H1 (cell line): ENCODE results near the gene NUMB. TPM values are rescaled to one million over a fixed set of nuclear protein-coding genes. Genes with fewer than 3 reads are reported as not detected.

Experiments used
- CTCF ChIA-PET: fragments of 300-600 bp; sonication (Branson Sonifier 250); formaldehyde crosslinking; loops from one replicate; lab custom pipeline; 2021; ENCODE audit not compliant: partially characterized antibody; lab: Charles Lee
- POLR2A ChIA-PET: fragments of 300-600 bp; sonication (Branson Sonifier 250); formaldehyde crosslinking; loops from one replicate; lab custom pipeline; 2021; ENCODE audit warnings: inconsistent platforms; ENCODE audit not compliant: partially characterized antibody; lab: Charles Lee
- DNase-seq, 2 experiments: peaks; one replicate each; pipeline versions ENCODE4 v3.0.0 to v3.0.0-alpha.2; 2010 to 2022; ENCODE audit warnings: low spot score in 2 of 2, low read depth in 1 of 2, mixed read lengths in 1 of 2
- FAIRE-seq: peaks from 2 replicates; lab custom pipeline; 2011; peaks lifted over from hg19 to GRCh38; lab: Jason Lieb, UNC
- H2AFZ ChIP-seq: 2 replicates; pipeline ENCODE4 v1.8.1; 2012; ENCODE audit warnings: low read length, inconsistent platforms
- H2AK5ac ChIP-seq: 2 replicates; pipeline ENCODE4 v1.6.1; 2013; ENCODE audit warnings: low read depth, low read length
- H2BK120ac ChIP-seq: replicated peaks from 2 replicates; pipeline ENCODE3; 2013; ENCODE audit warnings: low read depth, low read length, inconsistent platforms
- H2BK12ac ChIP-seq: 2 replicates; pipeline ENCODE4 v1.6.1; 2013; ENCODE audit warnings: low read depth, low read length
- H2BK15ac ChIP-seq: 2 replicates; pipeline ENCODE4 v1.6.1; 2013; ENCODE audit warnings: low read length
- H2BK20ac ChIP-seq: 2 replicates; pipeline ENCODE4 v1.6.1; 2013; ENCODE audit warnings: low read length
- H2BK5ac ChIP-seq: 2 replicates; pipeline ENCODE4 v1.6.1; 2013; ENCODE audit warnings: low read depth, low read length
- H3K14ac ChIP-seq: 2 replicates; pipeline ENCODE4 v1.6.1; 2013; ENCODE audit warnings: inconsistent platforms; ENCODE audit not compliant: insufficient read length
- H3K18ac ChIP-seq: 2 replicates; pipeline ENCODE4 v1.6.1; 2013; ENCODE audit warnings: low read length; ENCODE audit errors: extremely low read depth
- H3K23ac ChIP-seq: 2 replicates; pipeline ENCODE4 v1.6.1; 2013; ENCODE audit warnings: inconsistent platforms; ENCODE audit not compliant: insufficient read length
- H3K23me2 ChIP-seq: 2 replicates; pipeline ENCODE4 v1.6.1; 2013; ENCODE audit warnings: low read depth, low read length
- H3K27ac ChIP-seq: 2 replicates; pipeline ENCODE4 v1.6.1; 2011; ENCODE audit warnings: low read depth, low read length, inconsistent platforms
- H3K27me3 ChIP-seq, 4 experiments: replicated peaks in 1 of 4; 1 replicate in 1 of 4; 2 replicates in 3 of 4; pipeline versions ENCODE4 v1.6.1 to v1.8.1; 2011 to 2013; ENCODE audit warnings: low read length in 3 of 4, mild to moderate bottlenecking in 3 of 4, inconsistent platforms in 2 of 4, mixed read lengths in 2 of 4, moderate library complexity in 1 of 4; ENCODE audit not compliant: control insufficient read depth in 3 of 4, insufficient read depth in 3 of 4; ENCODE audit errors: extremely low read depth in 1 of 4
- H3K36me3 ChIP-seq, 4 experiments: 2 replicates each; pipeline versions ENCODE4 v1.6.1 to v1.8.1; 2011 to 2013; ENCODE audit warnings: mild to moderate bottlenecking in 4 of 4, low read length in 3 of 4, moderate library complexity in 2 of 4, control low read depth in 1 of 4, inconsistent platforms in 1 of 4; ENCODE audit not compliant: insufficient read depth in 4 of 4, control insufficient read depth in 2 of 4
- H3K4ac ChIP-seq: replicated peaks from 2 replicates; pipeline ENCODE3; 2013; ENCODE audit warnings: low read length, low read depth, mixed read lengths, inconsistent platforms; ENCODE audit not compliant: insufficient read length
- H3K4me1 ChIP-seq, 4 experiments: replicated peaks in 1 of 4; 1 replicate in 1 of 4; 2 replicates in 3 of 4; pipeline versions ENCODE4 v1.6.1 to v1.8.1; 2011 to 2013; ENCODE audit warnings: low read length in 3 of 4, inconsistent platforms in 2 of 4, mixed read lengths in 1 of 4; ENCODE audit not compliant: insufficient read depth in 4 of 4, control insufficient read depth in 3 of 4
- H3K4me2 ChIP-seq, 2 experiments: 2 replicates each; pipeline versions ENCODE4 v1.6.1 to v1.8.1; 2011 to 2013; ENCODE audit warnings: low read depth in 2 of 2, low read length in 2 of 2, control low read depth in 1 of 2, inconsistent platforms in 1 of 2, mild to moderate bottlenecking in 1 of 2; ENCODE audit not compliant: insufficient read depth in 1 of 2
- H3K4me3 ChIP-seq, 4 experiments: fragments of 200-600, 300-600 bp in 1 of 4; sonication (generic), shearing (Covaris generic), sonication (Bioruptor Twin) in 1 of 4; 2 replicates each; pipeline versions ENCODE4 v1.5.1 to v1.8.1; 2011 to 2016; ENCODE audit warnings: low read length in 4 of 4, low read depth in 3 of 4, control low read depth in 2 of 4, inconsistent platforms in 2 of 4, mild to moderate bottlenecking in 2 of 4, mixed read lengths in 1 of 4, moderate library complexity in 1 of 4; ENCODE audit not compliant: insufficient read depth in 2 of 4; ENCODE audit errors: extremely low read depth in 1 of 4
- H3K56ac ChIP-seq: replicated peaks from 2 replicates; pipeline ENCODE3; 2013; ENCODE audit warnings: low read depth, mild to moderate bottlenecking, mixed read lengths, low read length, inconsistent platforms; ENCODE audit not compliant: insufficient read length
- H3K79me1 ChIP-seq: 2 replicates; pipeline ENCODE4 v1.6.1; 2013; ENCODE audit warnings: low read depth, low read length, control low read depth
- H3K79me2 ChIP-seq, 2 experiments: 2 replicates each; pipeline versions ENCODE4 v1.6.1 to v1.8.1; 2012 to 2013; ENCODE audit warnings: low read length in 2 of 2, mild to moderate bottlenecking in 2 of 2, inconsistent platforms in 1 of 2; ENCODE audit not compliant: insufficient read depth in 2 of 2, control insufficient read depth in 1 of 2
- H3K9ac ChIP-seq, 4 experiments: replicated peaks in 1 of 4; 1 replicate in 1 of 4; 2 replicates in 3 of 4; pipeline versions ENCODE4 v1.6.1 to v1.8.1; 2011 to 2013; ENCODE audit warnings: low read depth in 3 of 4, low read length in 3 of 4, control low read depth in 2 of 4, mild to moderate bottlenecking in 2 of 4, moderate library complexity in 2 of 4, inconsistent platforms in 1 of 4; ENCODE audit errors: extremely low read depth in 1 of 4
- H3K9me3 ChIP-seq, 2 experiments: 2 replicates each; pipeline versions ENCODE4 v1.6.1 to v1.8.1; 2012 to 2013; ENCODE audit warnings: mild to moderate bottlenecking in 2 of 2, moderate library complexity in 2 of 2, control low read depth in 1 of 2, inconsistent platforms in 1 of 2, low read depth in 1 of 2, low read length in 1 of 2, mixed read lengths in 1 of 2; ENCODE audit not compliant: insufficient read depth in 2 of 2
- H4K20me1 ChIP-seq, 2 experiments: replicated peaks in 1 of 2; 2 replicates each; pipeline versions ENCODE3 to v1.8.1; 2011 to 2013; ENCODE audit warnings: inconsistent platforms in 2 of 2, low read length in 2 of 2, mild to moderate bottlenecking in 1 of 2; ENCODE audit not compliant: insufficient read depth in 2 of 2, control insufficient read depth in 1 of 2
- H4K5ac ChIP-seq: 2 replicates; pipeline ENCODE4 v1.6.1; 2013; ENCODE audit warnings: low read length, low read depth, mixed read lengths, inconsistent platforms; ENCODE audit not compliant: insufficient read length
- H4K8ac ChIP-seq: 2 replicates; pipeline ENCODE4 v1.8.0; 2013; ENCODE audit warnings: mild to moderate bottlenecking, moderate library complexity, low read length, inconsistent platforms; ENCODE audit not compliant: insufficient read depth; ENCODE audit errors: extremely low read depth
- H4K91ac ChIP-seq: replicated peaks from 2 replicates; pipeline ENCODE3; 2013; ENCODE audit warnings: low read length, mixed read lengths, inconsistent platforms; ENCODE audit not compliant: insufficient read length
- CREB1 ChIP-seq: IDR thresholded peaks from 2 replicates; pipeline ENCODE4 v1.6.1; 2012; ENCODE audit warnings: inconsistent platforms
- GTF2F1 ChIP-seq: IDR thresholded peaks from 2 replicates; pipeline ENCODE4 v1.6.1; 2012; ENCODE audit warnings: low read depth, low read length, improper control_type of control experiment, borderline replicate concordance
- NRF1 ChIP-seq: IDR thresholded peaks from 2 replicates; pipeline ENCODE4 v1.6.1; 2011; ENCODE audit warnings: mild to moderate bottlenecking, low read depth, low read length, improper control_type of control experiment
- RFX5 ChIP-seq: IDR thresholded peaks from 2 replicates; pipeline ENCODE4 v1.6.1; 2011; ENCODE audit warnings: low read depth, low read length, improper control_type of control experiment, borderline replicate concordance
- RNF2 ChIP-seq: fragments of 200-900, 300-1000 bp; sonication (generic); IDR thresholded peaks from 2 replicates; pipeline ENCODE4 v1.7.1; 2016; ENCODE audit warnings: borderline replicate concordance, low read depth, mild to moderate bottlenecking, antibody characterized with exemption, low read length; ENCODE audit not compliant: poor library complexity, severe bottlenecking; ENCODE audit errors: missing control alignments
- TAF1 ChIP-seq: IDR thresholded peaks from 2 replicates; pipeline ENCODE4 v1.6.1; 2011; ENCODE audit warnings: mild to moderate bottlenecking, low read depth, low read length
- WGBS, 2 experiments: shearing (Covaris generic) in 1 of 2; methylation state at CpG; one replicate each; pipeline versions ENCODE4 v1.1.6 to v1.1.7; 2013 to 2015; ENCODE audit warnings: low lambda C conversion rate in 2 of 2, mixed read lengths in 2 of 2, inconsistent platforms in 1 of 2, low coverage in 1 of 2, missing lambda C conversion rate in 1 of 2; ENCODE audit not compliant: insufficient replicate concordance in 2 of 2, insufficient coverage in 1 of 2, insufficient read length in 1 of 2; ENCODE audit errors: extremely low coverage in 1 of 2, missing lambda C conversion rate in 1 of 2; 5-methylcytosine and 5-hydroxymethylcytosine counted together
- polyA plus RNA-seq, 7 experiments: library from polyadenylated mRNA; depleted of rRNA in 3 of 7; stranded (reverse) in 5 of 7; unstranded in 2 of 7; fragments of >200 nt in 5 of 7; fragments of 200-250 nt in 2 of 7; gene quantifications; 1 replicate in 5 of 7; 2 replicates in 1 of 7; 4 replicates in 1 of 7; pipeline versions ENCODE4 v1.2.1 to v1.2.3, GENCODE V29; 2011 to 2013; ENCODE audit warnings: missing spikeins in 2 of 7, mixed read lengths in 2 of 7
- total RNA-seq: library from RNA; stranded (reverse); fragmentation: NEBNext Ultra II Directional; extraction: Animal tissue kit (Norgen Biotek cat#: 25700); gene quantifications from 2 replicates; pipeline ENCODE4 v1.2.1, GENCODE V29; 2021

NUMB gene
- total and polyA plus RNA-seq, 2 of the 8 experiments (the other 6 are each of a cell fraction or from before 2014, with no cell fraction given) = 54.3 to 78.1 TPM

DNA sequence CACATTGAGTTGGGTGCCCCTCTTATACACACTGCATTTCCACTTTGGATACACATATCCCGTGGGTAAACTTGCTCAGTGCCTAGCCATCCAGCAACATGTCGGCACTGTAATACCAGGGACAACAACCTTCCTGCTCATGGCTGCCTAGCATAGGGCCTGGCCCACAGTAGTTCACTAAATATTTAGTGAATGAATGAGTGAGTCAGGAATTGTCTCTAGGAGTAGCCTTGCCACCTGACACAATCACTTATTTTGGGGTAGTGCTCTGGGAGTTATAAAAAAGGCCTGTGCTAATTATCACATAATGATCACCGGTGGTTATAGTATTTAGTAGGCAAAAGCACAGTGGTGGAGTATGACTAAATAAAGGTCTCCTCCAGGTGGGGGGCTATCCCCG lies 8.5 kb upstream of the NUMB start:
- no peak overlapping the region for H3K23ac ChIP-seq
- no peak overlapping the region for H4K91ac ChIP-seq
- CTCF ChIA-PET = interaction anchor here (0.6 to 1.5 kb wide), 5 partner anchors 9 to 361 kb away, joined by 3 to 9 read pairs (median 4); no protein-coding TSS in a partner anchor
- H3K4me2 ChIP-seq = no peak overlapping the region
- no peak for TF ChIP-seq CREB1
- TF ChIP-seq TAF1 = no peak
- no peak for TF ChIP-seq RFX5
- no peak for TF ChIP-seq GTF2F1
- no peak for TF ChIP-seq RNF2
- TF ChIP-seq NRF1 = no peak
- TF ChIP-seq, all 59 proteins: peak for 0
- Histone ChIP-seq H3K23me2 (no peaks in the 10 kb centered on the region; the same call in 1 of the 2 replicates), H3K9me3 (no peaks in the 10 kb centered on the region), H3K27me3 (no peaks in the 10 kb centered on the region), H3K4me1 (peaks cover 0 to 4% (median 0%) of the 10 kb centered on the region in 4 experiments; a peak in 3 of 7 replicates), H3K18ac (no peak overlapping the region), H3K36me3 (no peaks in the 10 kb centered on the region), H3K9ac (no peak overlapping the region), H3K27ac (no peak overlapping the region), H3K14ac (no peak overlapping the region), H4K20me1 (no peaks in the 10 kb centered on the region), H2AK5ac (no peak overlapping the region), H2BK12ac (no peak overlapping the region), H3K79me1 (no peaks in the 10 kb centered on the region), H2AFZ (no peak overlapping the region; the same call in 1 of the 2 replicates), H2BK20ac (no peak overlapping the region), H3K56ac (no peak overlapping the region), H4K5ac (no peak overlapping the region), H4K8ac (no peak overlapping the region), H3K4me3 (no peak overlapping the region), H3K4ac (no peak overlapping the region), H2BK15ac (no peak overlapping the region), H3K79me2 (no peaks in the 10 kb centered on the region), H2BK120ac (no peak overlapping the region), H2BK5ac (no peak overlapping the region)
- no peak for FAIRE-seq
- POLR2A ChIA-PET = interaction anchor here (0.6 to 0.8 kb wide), 2 partner anchors 230 to 363 kb away, joined by 3 read pairs; no protein-coding TSS in a partner anchor
- DNase-seq = no peak
- 93% methylated on average over 4 of the region's 4 CpGs; no CpG with 5 or more reads in 1 of the 2 experiments for WGBS, 2 experiments
